Lower lobe of right lung (tissue), 2 donors: Measurements from ENCODE around the gene STX1A. TPM values are rescaled to one million over a fixed set of nuclear protein-coding genes. Genes with fewer than 3 reads are reported as not detected.
A peak's percentile ranks its signal among the peaks of the same experiment; 100 is the strongest.

Experiments used
- ATAC-seq, 2 donors: fragments of 200-7000 bp; cut with Tn5 transposase; one replicate each; pipeline ENCODE4 v1.9.1; 2020 to 2022; ENCODE audit warnings: mild to moderate bottlenecking in 2 of 2, moderate library complexity in 2 of 2
- DNase-seq: peaks from one replicate; pipeline ENCODE4 v3.0.0-alpha.2; 2020
- H3K27ac ChIP-seq: fragments of 200-600 bp; one replicate; pipeline ENCODE4 v1.8.0; 2022
- H3K27me3 ChIP-seq: fragments of 200-600 bp; one replicate; pipeline ENCODE4 v1.8.0; 2022; ENCODE audit warnings: low read depth
- H3K36me3 ChIP-seq: fragments of 200-600 bp; one replicate; pipeline ENCODE4 v1.8.0; 2022; ENCODE audit warnings: mild to moderate bottlenecking
- H3K4me1 ChIP-seq: fragments of 200-600 bp; one replicate; pipeline ENCODE4 v1.8.0; 2022
- H3K4me3 ChIP-seq: fragments of 200-600 bp; one replicate; pipeline ENCODE4 v1.8.0; 2022; ENCODE audit warnings: mild to moderate bottlenecking
- H3K9me3 ChIP-seq: fragments of 200-600 bp; one replicate; pipeline ENCODE4 v1.8.0; 2022
- intact Hi-C: fragments of 100-400 bp; cut with DNase I; formaldehyde crosslinking; loops from one replicate; pipeline ENCODE4 v1.11.0; 2022
- total RNA-seq: library from RNA; stranded (reverse); fragmentation: NEBNext Ultra II Directional; extraction: Animal tissue kit (Norgen Biotek cat#: 25700); gene quantifications from one replicate; pipeline ENCODE4 v1.2.1, GENCODE V29; 2021
- TF ChIP-seq, protein P1 (sequence below): fragments of 200-600 bp; IDR thresholded peaks from one replicate; pipeline ENCODE4 v1.8.0; 2022; ENCODE audit warnings: antibody characterized with exemption, mild to moderate bottlenecking
- donor health status: DM: no; HTN: yes; CAD: no; lungs with severe emphysema.

STX1A gene
- total RNA-seq, 1 donor from 2014 or later = 6.6 TPM

DNA sequence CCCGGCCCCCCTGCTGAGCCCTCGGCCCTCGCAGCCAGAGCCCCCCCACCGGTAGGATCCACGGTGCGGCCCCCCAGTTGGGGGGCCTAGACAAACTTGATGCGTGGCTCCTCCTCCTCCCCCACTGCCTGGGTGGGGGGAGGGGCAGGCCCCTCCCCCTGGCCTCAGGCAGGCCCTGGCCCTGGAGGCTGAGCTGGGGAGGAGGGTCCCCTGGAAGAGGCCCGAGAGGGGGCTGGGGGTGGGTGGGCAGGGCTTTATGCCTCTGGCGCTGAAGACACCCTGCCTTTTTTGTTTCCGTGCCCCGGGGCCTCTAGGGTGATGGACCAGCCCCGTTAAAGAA is 48.2 kb downstream of the STX1A start:
- intact Hi-C loops = no loop called here
- DNase-seq = no peak
- TF ChIP-seq, protein P1, sequence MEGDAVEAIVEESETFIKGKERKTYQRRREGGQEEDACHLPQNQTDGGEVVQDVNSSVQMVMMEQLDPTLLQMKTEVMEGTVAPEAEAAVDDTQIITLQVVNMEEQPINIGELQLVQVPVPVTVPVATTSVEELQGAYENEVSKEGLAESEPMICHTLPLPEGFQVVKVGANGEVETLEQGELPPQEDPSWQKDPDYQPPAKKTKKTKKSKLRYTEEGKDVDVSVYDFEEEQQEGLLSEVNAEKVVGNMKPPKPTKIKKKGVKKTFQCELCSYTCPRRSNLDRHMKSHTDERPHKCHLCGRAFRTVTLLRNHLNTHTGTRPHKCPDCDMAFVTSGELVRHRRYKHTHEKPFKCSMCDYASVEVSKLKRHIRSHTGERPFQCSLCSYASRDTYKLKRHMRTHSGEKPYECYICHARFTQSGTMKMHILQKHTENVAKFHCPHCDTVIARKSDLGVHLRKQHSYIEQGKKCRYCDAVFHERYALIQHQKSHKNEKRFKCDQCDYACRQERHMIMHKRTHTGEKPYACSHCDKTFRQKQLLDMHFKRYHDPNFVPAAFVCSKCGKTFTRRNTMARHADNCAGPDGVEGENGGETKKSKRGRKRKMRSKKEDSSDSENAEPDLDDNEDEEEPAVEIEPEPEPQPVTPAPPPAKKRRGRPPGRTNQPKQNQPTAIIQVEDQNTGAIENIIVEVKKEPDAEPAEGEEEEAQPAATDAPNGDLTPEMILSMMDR = no peak
- Histone ChIP-seq H3K4me3 (no peak overlapping the region), H3K27ac (no peak overlapping the region), H3K27me3 (no peaks in the 10 kb centered on the region), H3K9me3 (no peaks in the 10 kb centered on the region), H3K4me1 (peaks cover 8% of the 10 kb centered on the region), H3K36me3 (no peaks in the 10 kb centered on the region)
- no peak for ATAC-seq

DNA sequence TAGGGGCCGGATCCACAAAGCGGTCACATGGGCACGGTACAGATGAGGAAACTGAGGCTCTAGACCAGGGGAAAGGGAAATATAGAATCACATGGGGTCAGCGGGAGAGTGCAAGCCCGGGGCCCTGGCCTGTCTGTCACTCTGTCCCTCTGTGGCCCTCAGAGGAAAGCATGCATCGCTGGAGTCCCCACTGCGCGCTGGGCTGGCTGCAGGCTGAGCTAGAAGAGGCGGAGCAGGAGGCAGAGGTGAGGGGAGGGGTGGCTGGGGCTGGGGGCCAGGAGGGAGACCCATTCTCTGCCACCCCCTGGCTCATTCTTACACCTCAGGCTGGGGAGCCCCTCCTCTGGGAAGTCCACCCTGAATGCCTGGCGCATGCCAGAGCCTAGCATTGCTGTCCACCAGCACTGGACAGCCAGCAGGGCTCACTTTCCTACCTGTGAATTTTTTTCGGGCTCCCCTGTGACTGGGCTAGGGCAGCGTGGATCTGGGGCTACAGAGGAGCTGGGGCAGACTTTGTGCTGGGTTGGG is 49.5 kb downstream of the STX1A start:
- Histone ChIP-seq H3K27me3 (no peaks in the 10 kb centered on the region), H3K4me1 (peaks cover 8% of the 10 kb centered on the region), H3K9me3 (no peaks in the 10 kb centered on the region), H3K27ac (no peak overlapping the region), H3K4me3 (no peak overlapping the region), H3K36me3 (no peaks in the 10 kb centered on the region)
- DNase-seq = no peak
- no peak for ATAC-seq
- TF ChIP-seq, protein P1 = no peak
- intact Hi-C loops = no loop called here

DNA sequence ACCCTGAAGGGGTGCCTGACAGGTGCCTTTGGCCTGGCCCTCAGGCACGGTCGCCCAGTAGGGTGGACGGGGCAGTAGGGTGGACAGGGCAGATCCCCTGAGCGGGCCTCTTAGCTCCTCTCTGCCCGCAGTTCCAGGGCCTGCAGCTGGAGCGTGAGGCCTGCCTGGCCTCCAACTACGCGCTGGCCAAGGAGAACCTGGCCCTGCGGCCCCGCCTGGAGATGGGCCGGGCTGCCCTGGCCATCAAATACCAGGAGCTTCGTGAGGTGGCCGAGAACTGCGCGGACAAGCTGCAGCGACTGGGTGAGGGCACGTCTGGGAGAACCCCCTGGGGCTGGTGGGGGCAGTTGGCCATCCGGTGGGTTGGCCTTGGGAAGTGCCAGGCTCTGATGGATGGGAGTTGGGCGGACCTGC is 50.2 kb downstream of the STX1A start:
- intact Hi-C loops = no loop called here
- H3K4me3 ChIP-seq = no peak overlapping the region
- TF ChIP-seq, protein P1 = no peak
- ATAC-seq = no peak
- DNase-seq = no peak
- H3K4me1 ChIP-seq = peaks cover 8% of the 10 kb centered on the region
- no peaks in the 10 kb centered on the region for H3K27me3 ChIP-seq
- H3K36me3 ChIP-seq = no peaks in the 10 kb centered on the region
- H3K27ac ChIP-seq = no peak overlapping the region
- no peaks in the 10 kb centered on the region for H3K9me3 ChIP-seq

DNA sequence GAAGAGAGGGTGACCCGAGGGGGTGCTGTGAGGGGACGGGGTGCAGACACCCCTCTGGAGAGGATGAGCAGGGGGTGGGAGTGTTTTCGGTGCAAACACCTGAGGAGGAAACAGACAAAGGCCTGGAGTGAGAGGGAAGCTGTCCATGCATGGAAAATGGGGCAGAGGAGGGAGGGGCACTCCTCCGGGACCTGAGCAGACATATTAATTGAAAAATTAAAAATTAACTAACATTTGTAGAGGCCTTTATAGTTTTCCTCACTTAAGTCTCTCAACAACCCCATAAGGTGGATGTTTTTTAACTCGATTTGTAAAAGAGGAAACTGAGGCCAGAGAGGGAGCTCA is 50.6 kb downstream of the STX1A start:
- Histone ChIP-seq H3K4me3 (peak overlapping the region; percentile 54), H3K27me3 (no peaks in the 10 kb centered on the region), H3K36me3 (no peaks in the 10 kb centered on the region), H3K4me1 (peaks cover 8% of the 10 kb centered on the region), H3K27ac (no peak overlapping the region), H3K9me3 (no peaks in the 10 kb centered on the region)
- TF ChIP-seq, protein P1 = no peak
- intact Hi-C loops = no loop called here
- DNase-seq = no peak
- no peak for ATAC-seq

DNA sequence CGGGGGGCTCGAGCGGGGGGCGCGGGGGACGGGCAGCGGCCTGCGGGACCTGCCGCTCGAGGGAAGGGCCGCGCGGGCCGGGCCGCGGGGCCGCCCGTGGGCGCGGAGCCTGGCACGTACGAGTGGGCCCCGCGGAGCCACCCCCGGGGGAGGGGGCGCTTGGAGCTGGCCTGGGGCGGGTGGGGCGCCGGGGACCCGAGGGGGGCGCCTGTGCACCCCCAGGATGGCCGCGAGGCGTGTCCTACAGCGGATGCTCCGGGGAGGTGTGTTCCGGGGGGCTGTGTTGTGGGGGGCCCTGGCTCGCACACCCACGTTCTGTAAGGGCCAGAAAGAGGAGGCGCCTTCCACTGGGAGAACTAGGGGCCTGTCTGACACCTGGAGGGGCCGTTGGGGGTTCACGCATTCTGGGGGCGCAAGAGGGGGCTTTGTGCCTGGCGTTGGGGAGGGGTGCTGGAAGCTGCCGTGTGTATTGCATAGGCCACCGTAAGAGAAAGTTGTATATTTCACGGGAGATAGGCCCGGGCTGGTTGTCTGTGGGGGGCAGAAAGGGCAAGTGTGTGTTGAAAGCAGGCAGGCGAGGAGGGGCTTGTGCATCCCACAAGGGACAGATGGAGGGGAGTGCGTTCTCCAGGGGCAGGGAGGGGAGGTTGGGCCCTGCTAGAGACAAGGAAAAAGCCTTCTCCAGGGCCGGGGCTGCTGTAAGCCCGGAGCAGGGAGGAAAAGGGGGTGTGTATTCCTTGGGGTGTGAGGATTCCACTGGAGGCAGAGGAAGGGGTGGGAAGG is 51.2 kb downstream of the STX1A start:
- Histone ChIP-seq H3K27ac (no peak overlapping the region), H3K36me3 (no peaks in the 10 kb centered on the region), H3K27me3 (no peaks in the 10 kb centered on the region), H3K4me1 (peaks cover 8% of the 10 kb centered on the region), H3K9me3 (no peaks in the 10 kb centered on the region), H3K4me3 (peak overlapping the region; percentile 54)
- intact Hi-C loops = no loop called here
- ATAC-seq (no peak), DNase-seq (no peak)
- TF ChIP-seq, protein P1 = no peak
